Cerebellar cortex (tissue), 1 donor: ENCODE results near the gene TBC1D9B.
"Not testable (repeated sequence)": the region's sequence is repeated elsewhere in the genome, so short reads cannot be mapped to it uniquely, and the experiment has no call there.

Source experiments
- DNase-seq: peaks from one replicate; pipeline ENCODE4 v3.0.0-alpha.2; 2015; ENCODE audit warnings: low spot score

Gene TBC1D9B

DNA sequence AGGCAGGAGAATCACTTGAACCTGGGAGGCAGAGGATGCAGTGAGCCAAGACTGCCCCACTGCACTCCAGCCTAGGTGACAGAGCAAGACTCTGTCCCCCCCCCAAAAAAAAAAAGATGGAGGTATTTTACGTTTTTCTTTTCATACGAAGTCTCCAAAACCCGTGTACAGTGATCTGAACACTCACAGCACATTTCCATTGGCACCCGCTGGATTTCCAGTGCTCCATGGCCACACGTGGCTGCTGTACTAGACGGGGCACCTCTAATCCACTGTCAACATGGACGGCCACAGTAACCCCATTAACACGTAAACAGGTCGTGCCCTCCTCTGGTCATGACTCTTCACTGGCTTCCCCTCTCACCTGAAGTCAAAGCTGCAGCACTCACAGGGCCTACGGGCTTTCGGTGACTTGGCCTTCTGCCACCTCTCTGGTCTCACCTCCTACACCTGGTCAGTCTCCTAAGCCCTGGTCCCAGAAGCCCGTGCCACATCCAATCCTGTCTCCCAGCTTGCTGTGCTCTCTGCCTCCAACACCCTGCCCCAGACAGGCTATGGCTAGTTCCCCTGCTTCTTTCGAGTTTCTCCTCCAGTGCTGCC, 22.1 kb downstream of the TBC1D9B start:
- DNase-seq, result no peak

DNA sequence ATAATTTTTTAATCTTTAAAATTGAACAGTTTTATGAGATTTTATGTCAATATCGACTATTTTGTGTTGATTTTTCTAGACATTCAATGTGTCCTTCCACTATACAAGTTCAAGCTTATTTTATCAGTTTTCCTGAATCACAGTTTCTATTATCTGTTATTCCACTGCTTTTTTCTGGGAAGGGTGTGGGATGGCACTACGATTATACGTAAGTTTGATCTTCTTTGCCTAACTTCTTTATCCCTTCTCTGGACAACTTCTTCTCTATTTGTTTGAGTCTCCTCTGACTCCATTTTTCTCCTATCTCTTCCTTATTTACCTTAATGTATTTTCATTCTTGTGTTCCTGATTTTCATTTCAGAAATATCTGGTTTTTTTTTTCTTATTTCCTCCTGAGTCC, 24.5 kb downstream of the TBC1D9B start:
- no peak for DNase-seq

DNA sequence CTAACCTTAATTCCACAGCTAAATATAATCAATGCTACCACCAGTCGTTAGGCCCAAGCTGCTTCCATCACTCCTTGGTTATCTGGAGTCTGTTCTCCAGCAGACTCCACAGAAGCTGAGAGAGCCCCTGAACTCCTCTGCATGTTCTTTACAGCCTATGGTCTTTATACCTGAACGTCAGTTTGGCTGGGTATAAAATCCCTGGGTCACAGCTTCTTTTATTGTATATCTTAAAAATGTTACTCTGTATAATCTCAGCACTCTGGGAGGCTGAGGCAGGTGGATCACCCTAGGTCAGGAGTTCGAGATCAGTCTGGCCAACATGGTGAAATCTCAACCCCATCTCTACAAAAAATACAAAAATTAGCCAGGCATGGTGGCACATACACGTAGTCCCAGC, 25.4 kb downstream of the TBC1D9B start:
- no peak for DNase-seq

DNA sequence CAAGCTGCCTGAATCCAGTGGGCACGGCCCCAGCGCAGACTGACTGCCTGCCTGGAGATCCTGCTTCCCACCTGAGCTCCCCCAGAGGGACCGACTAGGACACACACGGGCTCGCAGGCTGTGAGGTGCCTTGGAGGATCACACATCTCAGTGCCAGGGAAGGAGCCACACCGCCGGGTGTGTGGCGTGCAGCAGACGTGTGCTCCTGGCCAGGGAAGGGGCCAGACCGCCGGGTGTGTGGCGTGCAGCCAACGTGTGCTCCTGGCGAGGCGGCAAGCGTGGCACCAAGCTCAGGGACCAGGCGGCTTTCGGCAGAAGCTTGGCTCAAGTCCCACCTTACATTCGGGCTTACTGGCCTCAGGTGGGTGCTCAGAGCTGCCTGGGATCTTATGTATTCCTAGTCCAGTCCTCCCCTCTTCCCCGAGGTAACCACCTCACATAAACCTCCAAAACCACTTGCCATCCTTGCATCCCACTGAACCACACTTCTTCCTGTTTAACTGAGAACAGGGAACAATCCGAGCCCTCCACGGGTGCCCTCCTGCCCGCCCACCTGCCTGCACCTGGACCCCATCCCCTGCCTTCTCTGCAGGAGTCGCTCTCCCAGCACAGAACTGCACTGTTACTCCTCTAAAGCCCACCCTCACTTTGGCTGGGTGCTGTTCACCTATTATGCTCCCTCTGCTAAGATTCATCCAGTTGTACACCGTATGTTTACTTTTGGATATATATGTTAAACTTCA, 26.7 kb downstream of the TBC1D9B start:
- peak; percentile 49 for DNase-seq

DNA sequence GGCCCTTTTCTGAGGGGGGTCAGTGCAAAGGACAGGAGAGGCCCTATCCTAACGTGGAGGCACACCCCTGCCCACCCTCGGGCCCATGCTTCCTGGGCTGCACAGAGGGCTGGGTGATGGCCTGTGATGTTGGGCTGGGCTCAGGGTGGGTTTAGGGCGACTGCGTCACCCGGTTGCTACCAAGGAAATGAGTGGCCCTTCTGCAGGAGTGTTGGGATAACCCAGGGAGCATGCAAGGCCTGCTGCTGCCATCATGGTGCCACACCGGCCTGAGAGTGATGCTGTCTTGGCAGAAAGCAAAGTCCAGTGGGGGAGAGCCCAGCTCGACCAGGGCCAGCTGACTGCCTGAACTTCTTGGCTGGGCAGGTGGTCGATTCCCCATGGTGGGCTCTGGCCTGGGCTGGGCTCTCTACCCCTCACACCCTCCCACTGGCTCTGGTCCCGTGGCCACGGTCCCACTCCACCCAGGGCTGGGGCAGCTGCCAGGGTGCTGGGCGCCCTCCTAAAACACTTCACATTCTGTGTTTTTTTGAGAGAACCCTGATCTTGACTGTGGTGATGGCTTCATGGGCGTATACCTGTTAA, 27.5 kb downstream of the TBC1D9B start:
- no peak for DNase-seq

DNA sequence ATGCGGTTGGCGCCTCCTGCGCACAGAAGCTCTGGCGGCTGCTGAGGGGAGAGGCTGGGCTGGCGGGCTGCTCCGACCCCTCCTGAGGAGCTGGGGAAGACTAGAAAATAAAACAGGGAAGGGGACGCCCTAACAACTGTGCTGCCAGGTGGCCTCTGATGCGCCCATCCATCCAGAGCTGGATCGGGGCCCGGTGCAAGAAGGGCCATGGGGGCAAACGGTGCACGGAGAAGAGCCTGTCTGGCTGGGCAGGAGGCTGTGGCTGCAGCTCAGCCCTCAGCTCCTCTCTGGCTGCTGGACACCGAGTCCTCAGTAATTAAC, 28.0 kb downstream of the TBC1D9B start:
- peak; percentile 37 for DNase-seq

DNA sequence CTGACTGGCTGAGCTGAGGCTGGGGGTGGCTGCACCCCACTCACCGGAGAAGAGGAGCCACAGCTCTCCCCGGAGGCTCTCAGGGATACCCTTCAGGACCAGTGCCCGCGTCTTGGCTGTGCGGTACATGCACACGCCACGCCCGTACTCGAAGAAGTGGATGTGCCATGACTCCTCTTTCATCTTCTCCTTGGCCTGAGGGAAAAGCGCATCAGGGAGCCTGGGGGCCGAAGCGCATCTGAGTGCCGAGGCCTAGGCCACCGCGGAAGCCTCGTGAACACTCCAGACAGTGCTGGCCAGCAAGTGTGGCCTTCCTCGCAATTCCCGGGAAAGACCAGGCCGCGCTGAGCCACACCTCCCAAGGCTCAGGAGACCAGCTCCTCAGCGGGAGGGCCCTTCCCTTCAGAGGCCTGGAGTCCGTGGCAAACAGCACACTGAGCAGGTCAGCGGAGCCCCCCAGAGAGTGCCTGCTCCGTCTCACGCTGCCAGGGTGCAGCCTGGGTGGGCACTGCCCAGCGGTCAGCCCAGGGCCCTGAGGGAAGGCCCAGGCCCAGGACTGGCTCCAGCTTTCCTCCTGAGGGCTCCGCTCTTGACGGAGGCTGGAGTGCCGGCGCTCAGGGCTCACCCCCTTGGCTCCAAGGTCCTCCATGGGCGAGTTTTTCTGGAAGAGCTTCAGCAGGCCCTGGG, 28.6 kb downstream of the TBC1D9B start:
- DNase-seq, result no peak

DNA sequence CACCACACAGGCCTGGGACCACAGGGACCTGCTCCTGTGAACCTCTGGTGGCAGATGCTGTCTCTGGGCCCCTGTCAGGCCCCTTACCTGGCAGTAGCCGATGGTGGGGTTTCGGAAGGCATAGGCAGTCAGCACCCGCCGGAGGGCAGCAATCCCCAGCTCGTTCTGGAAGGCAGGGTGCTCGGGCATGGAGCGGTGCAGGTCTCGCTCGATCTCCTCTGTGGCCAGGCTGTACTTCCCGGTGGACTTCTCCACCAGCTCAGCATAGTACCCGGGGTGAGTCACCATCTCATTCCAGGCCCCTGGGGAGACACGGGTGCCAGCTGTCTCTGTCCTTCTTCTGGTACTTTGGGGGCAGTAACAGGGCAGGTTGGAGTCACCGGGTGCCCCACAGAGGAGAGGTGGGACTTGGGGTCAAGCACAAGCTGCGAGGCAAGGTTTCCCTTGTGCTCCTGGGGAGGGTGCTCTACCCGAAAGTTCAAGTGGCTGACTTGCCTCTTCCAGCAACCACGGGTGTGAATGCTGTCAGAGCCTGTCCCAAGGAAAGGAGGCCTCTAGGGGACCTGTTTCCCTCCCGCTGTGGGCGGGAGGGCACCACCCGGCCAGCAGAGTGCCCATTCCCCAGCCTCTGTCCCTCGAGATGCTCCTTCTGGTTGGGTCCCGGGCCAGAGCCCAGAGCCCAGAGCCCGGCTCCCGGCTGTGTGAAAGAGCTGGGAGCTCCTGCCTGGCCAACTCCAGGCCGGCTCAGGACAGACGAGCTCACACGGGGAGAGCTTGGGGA, 29.3 kb downstream of the TBC1D9B start:
- DNase-seq, result no peak

DNA sequence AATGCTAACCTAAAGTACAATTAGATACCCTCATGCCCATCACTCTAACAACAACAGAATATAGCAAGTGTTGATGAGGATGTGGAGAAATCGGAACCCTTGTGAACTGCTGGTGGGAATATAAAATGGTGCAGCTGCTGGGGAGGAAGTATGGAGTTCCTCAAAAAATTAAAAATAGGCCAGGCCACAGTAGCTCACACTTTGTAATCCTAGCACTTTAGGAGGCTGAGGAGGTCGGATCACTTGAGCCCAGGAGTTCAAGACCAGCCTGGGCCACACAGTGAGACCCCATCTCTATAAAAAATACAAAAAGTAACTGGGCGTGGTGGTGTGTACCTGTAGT, 31.1 kb downstream of the TBC1D9B start:
- no peak for DNase-seq

DNA sequence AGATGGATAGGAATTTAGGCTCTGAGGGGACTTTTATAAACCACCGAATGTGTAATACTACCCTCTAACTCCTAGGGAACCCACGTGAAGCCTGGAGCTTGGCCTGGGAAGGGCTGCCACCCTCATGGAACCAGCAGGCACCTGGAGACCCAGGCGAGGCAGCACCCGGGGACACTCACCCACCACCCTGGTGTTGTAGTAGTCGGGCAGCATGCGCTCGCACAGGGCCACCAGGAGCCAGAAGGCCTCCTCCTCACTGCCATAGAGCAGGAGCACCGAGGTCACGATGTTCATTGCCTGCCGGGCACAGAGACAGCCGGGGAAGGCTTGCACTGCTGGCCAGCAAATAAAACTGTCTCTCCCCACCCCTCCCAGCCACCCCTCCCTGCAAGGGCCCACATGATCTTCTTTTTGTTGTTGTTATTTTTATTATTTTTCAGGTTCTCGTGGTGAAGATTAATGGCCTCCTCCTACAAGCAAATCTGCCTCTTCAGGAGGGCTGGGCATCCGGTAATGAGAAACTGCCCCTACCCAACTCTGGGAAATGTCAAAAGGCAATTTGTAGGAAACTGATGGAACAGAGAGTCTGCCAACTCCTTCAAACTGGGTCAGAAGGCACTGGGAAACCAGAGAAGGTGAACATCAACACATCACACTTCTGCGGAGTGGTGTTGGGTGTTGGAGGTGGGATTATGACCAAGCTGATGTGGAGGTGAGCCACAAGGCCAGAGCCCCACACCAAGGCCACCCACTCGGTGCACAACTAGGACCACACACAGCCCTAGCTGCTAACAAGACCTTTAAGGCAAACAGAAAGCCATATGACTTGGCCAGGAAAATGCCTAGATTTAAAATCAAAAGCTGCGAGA, 31.7 kb downstream of the TBC1D9B start:
- DNase-seq, result no peak

DNA sequence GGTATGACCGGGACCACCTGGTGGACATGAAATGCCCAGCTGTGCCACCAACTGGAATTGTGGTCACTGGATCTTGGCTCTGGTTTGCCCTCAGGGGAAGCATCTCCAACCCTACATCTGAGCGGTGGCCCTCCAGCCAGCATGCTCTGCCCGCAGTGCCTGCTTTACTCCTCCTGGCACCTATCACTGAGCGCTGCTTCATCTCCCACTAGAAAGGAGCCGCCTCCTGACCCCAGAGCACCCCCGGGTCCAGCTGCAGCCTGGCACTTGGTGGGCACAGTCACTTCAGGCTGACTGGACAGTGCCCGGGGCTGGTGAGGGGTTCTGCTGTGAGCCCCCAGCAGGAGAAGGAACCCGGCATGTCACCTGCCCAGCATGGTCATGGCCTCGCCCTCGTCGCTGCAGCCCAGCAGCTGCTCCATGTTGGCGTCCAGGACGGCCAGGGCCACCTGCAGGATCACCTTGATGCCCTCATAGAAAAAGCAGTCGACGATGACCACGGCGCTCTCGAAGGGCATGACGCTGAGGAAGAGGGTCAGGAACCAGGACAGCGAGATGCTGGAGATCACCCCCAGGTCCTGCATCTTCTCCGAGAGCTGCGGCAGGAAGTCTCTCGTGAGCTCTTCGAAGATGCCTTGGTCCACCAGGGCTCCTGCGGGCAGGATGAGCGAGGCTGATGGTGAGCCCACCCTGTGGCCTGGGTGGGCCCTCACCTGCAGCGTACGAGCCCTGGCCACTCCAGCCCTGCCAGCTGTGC, 33.0 kb downstream of the TBC1D9B start:
- DNase-seq, result no peak

DNA sequence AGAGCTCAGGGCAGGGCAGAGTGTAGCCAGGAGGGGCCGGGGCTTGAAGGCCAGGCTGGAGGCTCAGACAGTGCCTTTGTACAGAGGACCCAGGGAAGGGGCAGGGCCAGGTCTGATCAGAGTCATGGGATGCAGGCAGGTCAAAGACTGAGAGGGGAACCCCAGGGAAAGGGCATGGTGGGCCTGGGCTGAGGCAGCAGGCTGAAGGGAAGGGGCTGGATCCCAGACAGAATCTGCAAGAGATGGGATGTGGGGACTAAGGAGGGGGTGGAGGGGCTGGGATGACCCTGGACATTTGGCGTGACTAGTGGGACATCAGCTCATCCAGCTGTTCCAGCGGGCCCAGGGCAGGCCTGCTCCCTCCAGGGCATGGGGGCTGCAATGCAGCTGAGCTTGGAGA, 33.6 kb downstream of the TBC1D9B start:
- no peak for DNase-seq

DNA sequence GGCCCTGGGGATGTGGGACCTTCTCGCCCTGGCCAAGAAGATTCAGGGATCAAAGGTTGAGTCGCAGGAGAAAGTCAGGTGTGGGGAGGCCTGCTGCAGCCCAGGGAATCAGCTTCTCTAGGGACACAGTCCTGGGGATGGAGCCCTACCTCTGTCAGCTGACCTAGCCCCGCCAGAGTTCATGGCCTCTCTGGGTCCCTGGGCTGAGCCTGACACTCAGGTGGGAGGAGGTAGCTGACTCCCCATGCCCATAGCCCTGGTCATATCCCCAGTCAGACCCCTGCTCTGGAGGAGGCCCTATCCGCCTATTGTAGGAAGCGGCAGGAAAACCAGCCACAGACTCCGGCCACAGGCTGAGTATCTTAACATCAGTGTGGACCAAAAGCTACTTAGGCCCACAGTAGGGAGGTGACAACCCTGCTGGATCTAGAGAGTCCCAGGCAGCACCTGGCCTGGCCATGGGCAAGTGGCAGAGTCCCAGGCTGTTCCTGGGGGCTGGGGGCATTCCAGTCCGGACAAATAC, 34.0 kb downstream of the TBC1D9B start:
- DNase-seq, result no peak

DNA sequence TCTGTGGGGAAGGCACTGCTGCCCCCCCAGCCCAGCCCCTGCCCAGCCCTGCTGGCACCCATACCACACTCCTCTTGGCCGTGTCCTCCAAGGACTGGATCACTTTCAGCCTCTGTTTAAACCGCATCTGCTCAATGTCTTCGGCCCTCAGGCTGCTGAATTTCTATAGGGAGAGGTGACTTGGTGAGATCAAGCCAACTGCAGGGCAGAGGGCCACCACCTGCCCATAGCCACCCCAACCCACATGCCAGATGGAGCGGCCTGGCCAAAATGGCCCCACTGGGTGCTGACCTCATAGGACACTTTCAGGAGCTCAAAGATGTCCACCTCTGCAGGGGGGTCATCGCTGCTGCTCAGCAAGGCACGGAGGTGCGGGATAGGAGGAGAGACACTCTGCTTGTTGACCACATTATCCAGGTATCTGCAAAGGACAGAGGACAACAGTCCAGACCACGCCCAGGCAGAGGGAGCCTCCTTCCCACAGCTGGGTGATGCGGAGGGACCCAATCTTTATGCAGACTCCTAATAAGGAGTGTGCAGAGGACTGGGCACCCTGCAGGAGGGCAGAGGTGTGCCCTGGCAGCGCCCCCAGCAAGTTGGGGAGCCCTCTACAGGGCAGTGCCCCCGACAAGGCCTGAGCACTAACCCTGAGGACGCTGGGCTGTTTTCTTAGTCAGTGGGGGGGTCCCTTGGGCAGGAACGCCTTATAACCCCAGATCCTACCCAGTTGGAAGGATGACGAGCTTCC, 34.7 kb downstream of the TBC1D9B start:
- DNase-seq, result no peak

DNA sequence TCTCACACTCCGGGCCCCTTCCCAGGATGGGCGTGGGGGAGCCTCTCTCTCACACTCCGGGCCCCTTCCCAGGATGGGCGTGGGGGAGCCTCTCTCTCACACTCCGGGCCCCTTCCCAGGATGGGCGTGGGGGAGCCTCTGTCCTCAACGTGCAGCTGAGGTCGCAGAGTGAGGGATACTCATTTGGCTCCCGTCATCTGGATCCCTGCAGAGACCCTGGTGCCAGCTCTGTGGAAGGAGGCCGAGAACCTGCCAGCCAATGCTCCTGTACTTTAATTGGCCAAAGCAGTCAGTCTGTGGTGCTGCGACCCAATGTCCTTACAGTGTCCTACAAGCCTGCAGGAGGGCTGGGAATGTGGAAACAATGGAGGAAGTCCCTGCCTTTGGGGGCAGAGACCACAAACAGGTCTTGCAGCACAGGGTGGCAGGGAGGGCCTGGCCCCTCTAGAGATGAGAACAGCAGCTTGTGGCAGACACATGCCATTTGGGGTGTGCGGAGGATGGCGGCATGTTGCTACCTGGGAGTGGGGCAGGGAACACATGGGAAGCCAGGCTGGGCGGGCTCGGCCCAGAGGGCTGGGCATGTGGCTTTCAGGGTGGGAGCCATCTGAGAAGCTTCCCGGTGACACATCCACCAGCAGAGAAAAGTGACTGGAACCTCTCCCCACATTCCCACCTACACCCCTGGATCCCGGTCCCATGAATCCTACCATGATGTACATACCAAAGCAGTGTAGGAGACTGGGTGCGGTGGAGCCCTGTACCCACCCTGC, 35.5 kb downstream of the TBC1D9B start:
- DNase-seq, result no peak

DNA sequence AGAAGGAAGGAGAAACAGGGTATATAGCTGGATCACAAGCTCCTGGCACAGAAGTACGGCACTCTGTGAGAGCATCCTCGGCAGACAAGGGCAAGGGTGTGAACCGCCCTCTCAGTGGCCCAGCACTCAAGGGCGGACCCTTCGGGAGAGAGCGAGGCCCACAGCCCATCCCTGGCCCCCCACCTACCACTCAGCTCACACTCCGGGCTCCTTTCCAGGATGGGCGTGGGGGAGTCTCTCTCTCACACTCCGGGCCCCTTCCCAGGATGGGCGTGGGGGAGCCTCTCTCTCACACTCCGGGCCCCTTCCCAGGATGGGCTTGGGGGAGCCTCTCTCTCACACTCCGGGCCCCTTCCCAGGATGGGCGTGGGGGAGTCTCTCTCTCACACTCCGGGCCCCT, 36.2 kb downstream of the TBC1D9B start:
- not testable (repeated sequence) for DNase-seq

DNA sequence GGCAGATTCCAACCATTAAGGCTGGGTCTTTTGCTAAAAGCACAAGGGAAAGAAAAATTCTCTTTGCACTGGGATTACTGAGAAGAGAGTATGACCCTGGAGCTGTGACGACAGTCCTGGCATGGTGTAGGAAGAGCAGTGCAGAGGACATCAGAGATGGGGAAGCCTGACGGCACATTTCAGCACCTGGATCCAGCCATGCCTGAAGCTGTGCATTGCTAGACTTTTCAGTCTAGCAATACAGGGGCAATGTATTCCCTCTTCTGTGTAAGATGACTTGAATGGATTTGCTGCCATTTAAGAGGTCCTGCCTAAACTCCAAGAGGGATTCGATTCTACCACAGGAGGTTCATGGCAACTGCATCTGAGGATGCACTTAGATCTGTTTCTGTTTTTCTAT, 36.7 kb downstream of the TBC1D9B start:
- no peak for DNase-seq

DNA sequence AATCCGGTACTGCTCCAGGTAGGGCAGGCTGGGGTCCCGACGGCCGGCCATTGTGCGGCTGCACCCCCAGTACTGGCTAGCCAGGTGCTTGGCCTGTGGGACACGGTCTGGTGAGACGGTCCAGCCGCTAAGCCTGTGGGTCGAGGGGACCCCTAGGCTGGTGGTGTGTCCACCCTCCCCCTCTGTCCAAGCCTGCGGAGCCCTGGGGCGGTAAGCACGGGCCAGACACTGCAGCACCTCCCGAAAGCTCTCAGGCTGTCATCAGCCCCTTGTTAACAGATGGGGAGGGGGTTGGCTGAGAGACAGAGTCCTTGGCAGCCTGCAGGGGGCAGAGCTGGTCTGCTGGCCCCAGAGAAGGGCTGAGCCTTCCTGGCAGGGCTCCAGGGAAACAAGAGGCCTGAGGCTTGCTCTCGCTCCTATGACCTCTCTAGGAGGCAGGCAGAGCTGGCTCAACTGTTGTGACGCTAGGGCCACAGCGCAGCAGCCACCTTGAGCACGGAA, 37.2 kb downstream of the TBC1D9B start:
- DNase-seq, result peak; percentile 76
